RWPE2 (cell line): Measurements from ENCODE around the gene SGO2.

ENCODE experiments used
- ATAC-seq: fragments of 200-7000 bp; cut with Tn5 transposase; 3 replicates; pipeline ENCODE4 v1.9.1; 2021; ENCODE audit warnings: low read depth
- DNase-seq: peaks from one replicate; pipeline ENCODE4 v3.0.0-alpha.2; 2020; ENCODE audit warnings: low spot score
- H3K27ac ChIP-seq: fragments of 450-650 bp; 2 replicates; pipeline ENCODE4 v1.5.1; 2017; ENCODE audit warnings: mild to moderate bottlenecking; ENCODE audit not compliant: poor library complexity, severe bottlenecking
- H3K27me3 ChIP-seq: fragments of 250-450 bp; sonication (Bioruptor Pico); 2 replicates; pipeline ENCODE4 v1.5.1; 2021; ENCODE audit warnings: mild to moderate bottlenecking, moderate library complexity; ENCODE audit not compliant: insufficient read depth, poor library complexity, severe bottlenecking
- H3K36me3 ChIP-seq: fragments of 250-450 bp; sonication (Bioruptor Pico); 2 replicates; pipeline ENCODE4 v1.5.1; 2020; ENCODE audit warnings: low read depth, mild to moderate bottlenecking, moderate library complexity
- H3K4me1 ChIP-seq: fragments of 250-450 bp; sonication (Bioruptor Pico); 2 replicates; pipeline ENCODE4 v1.5.1; 2021; ENCODE audit warnings: mild to moderate bottlenecking, moderate library complexity; ENCODE audit not compliant: insufficient read depth, poor library complexity, severe bottlenecking
- H3K4me3 ChIP-seq: fragments of 250-450 bp; sonication (Bioruptor Pico); 2 replicates; pipeline ENCODE4 v1.5.1; 2021; ENCODE audit warnings: mild to moderate bottlenecking, moderate library complexity; ENCODE audit not compliant: severe bottlenecking
- H3K9me3 ChIP-seq: fragments of 250-450 bp; sonication (Bioruptor Pico); 2 replicates; pipeline ENCODE4 v1.5.1; 2021; ENCODE audit warnings: mild to moderate bottlenecking, moderate library complexity; ENCODE audit not compliant: severe bottlenecking
- TF ChIP-seq, protein P1 (sequence below): fragments of 450-650 bp; IDR thresholded peaks from one replicate; pipeline ENCODE4 v1.5.1; 2017; ENCODE audit warnings: mild to moderate bottlenecking, moderate library complexity; ENCODE audit not compliant: poor library complexity, severe bottlenecking

SGO2 gene

DNA sequence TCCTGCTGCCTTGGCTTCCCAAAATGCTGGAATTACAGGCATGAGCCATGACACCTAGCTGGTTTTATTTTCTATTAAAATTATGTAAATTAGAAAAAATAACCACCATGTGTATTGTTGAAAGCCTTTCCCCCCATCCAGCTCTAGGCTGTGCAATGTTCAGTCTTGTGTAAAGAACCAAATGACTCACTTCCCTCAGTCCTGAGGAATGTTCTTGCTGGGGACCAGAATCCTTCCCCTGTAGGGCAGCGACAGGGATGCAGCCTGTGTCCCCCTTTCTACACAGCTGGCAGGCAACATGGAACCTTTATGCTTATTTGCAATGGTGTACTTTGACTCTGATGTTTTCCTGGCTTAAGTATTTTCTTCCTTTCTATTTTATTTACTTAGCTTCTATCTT is 89.2 kb downstream of the SGO2 start:
- Histone ChIP-seq H3K27me3 (no peaks in the 10 kb centered on the region), H3K36me3 (no peaks in the 10 kb centered on the region), H3K9me3 (no peaks in the 10 kb centered on the region), H3K27ac (peak overlapping the region; percentile 60), H3K4me1 (peaks cover 22% of the 10 kb centered on the region), H3K4me3 (no peak overlapping the region)
- DNase-seq = no peak
- TF ChIP-seq, protein P1, sequence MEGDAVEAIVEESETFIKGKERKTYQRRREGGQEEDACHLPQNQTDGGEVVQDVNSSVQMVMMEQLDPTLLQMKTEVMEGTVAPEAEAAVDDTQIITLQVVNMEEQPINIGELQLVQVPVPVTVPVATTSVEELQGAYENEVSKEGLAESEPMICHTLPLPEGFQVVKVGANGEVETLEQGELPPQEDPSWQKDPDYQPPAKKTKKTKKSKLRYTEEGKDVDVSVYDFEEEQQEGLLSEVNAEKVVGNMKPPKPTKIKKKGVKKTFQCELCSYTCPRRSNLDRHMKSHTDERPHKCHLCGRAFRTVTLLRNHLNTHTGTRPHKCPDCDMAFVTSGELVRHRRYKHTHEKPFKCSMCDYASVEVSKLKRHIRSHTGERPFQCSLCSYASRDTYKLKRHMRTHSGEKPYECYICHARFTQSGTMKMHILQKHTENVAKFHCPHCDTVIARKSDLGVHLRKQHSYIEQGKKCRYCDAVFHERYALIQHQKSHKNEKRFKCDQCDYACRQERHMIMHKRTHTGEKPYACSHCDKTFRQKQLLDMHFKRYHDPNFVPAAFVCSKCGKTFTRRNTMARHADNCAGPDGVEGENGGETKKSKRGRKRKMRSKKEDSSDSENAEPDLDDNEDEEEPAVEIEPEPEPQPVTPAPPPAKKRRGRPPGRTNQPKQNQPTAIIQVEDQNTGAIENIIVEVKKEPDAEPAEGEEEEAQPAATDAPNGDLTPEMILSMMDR = no peak
- peak; percentile 94 for ATAC-seq

DNA sequence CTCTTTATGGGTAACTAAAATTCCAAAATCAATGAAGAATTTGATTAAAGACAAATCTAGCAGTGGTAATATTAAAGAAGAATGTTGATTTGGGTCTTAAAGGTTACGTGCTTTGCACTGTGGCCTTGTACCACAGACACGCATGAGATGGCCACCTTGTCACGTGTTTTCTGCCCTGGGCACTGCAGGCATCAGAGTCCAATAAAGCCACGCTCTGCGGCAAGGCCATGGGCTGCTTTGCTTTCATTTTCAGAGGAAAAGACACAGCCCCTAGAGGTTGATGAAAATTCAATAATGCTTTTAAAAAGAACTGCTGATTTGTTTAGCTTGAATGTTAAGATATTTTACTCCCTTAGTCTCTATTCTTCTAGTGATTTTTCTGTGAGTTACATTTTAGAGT is 90.2 kb downstream of the SGO2 start:
- Histone ChIP-seq H3K27ac (peak overlapping the region; percentile 60), H3K36me3 (no peaks in the 10 kb centered on the region), H3K27me3 (no peaks in the 10 kb centered on the region), H3K4me3 (no peak overlapping the region), H3K9me3 (no peaks in the 10 kb centered on the region), H3K4me1 (peaks cover 22% of the 10 kb centered on the region)
- no peak for DNase-seq
- TF ChIP-seq, protein P1 = no peak
- ATAC-seq = no peak

DNA sequence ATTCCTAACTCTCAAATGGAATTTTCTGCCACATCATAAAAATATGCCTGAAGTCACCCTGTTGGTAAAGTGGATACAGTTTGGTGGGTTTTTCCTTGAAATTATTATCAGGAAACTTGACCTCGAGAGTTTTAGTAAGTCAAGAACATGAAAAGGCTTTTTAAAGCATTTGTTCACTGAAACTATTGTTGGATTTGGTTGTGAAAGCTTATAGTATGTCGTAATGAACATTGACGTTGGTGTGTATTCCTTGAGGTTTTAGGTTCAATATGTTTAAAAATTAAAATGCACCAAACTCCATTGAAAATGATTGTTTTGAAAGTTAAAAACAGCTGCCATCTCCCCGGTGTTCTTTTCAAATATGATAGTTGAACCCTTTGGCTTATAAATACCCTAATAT is 90.6 kb downstream of the SGO2 start:
- peaks cover 22% of the 10 kb centered on the region for H3K4me1 ChIP-seq
- no peak for DNase-seq

DNA sequence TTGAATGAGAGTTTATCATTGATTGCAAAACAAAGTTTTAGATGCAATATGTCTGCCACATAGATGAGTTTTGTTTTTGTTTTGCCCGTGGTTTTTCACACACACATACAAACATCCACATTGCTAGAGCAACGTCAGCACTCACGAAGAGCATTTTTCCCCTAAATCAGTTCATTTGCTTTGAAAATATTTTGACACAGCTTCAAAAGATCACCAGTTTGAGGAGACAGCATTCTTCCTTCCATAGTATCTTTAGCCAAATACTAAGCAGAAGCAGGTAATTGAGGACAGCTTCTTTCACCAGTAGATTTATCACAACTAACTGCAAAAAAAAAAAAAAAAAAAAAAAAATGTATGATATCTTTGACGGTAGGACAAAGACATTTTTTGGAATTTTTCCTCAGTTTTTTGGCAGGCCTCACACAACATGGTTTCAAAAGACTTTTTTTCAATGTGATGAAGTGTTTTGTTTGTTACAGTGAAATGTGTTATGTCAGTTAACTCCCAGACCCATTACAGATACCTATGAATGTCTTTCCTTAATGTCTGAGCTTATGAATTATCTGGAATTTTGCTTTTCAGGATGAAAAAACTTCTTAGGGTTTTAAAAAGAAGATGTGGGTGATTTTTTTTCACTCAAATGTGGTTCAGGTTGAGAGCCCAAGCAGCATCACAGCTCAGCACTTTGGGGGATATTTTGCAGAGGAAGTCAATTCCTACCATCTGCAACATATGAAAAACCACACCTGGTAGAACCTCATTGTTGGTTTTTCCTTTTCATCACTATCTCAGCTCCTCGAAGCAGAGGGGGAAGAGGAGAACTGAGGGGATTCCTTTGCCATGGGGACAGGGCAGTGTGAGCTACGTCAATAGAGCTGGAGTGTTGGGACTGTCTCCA is 91.4 kb downstream of the SGO2 start:
- Histone ChIP-seq H3K4me3 (no peak overlapping the region), H3K27me3 (no peaks in the 10 kb centered on the region), H3K4me1 (peaks cover 22% of the 10 kb centered on the region), H3K27ac (peak overlapping the region; percentile 60), H3K36me3 (no peaks in the 10 kb centered on the region), H3K9me3 (no peaks in the 10 kb centered on the region)
- DNase-seq (no peak), ATAC-seq (no peak)
- TF ChIP-seq, protein P1 = no peak

More for the DNA sequence above, 90.6 kb downstream of the SGO2 start:
- ATAC-seq = no peak
- Histone ChIP-seq H3K9me3 (no peaks in the 10 kb centered on the region), H3K27me3 (no peaks in the 10 kb centered on the region), H3K36me3 (no peaks in the 10 kb centered on the region), H3K27ac (peak overlapping the region; percentile 60), H3K4me3 (no peak overlapping the region)
- TF ChIP-seq, protein P1 = no peak

- H3K4me1 ChIP-seq = peaks cover 22% of the 10 kb centered on the region
- no peaks in the 10 kb centered on the region for H3K9me3 ChIP-seq
- TF ChIP-seq, protein P1 = no peak
- peak overlapping the region; percentile 60 for H3K27ac ChIP-seq
- ATAC-seq = no peak
- H3K36me3 ChIP-seq = no peaks in the 10 kb centered on the region
- DNase-seq = no peak
- no peak overlapping the region for H3K4me3 ChIP-seq
- H3K27me3 ChIP-seq = no peaks in the 10 kb centered on the region
These were observed 92.0 kb downstream of the SGO2 start for GRCh38 chr2:200618054-200618419.
